HG03139 (cell line): ENCODE data around the gene EYA2.

Experiments
- ATAC-seq: cut with Tn5 transposase; IDR thresholded peaks from one replicate; pipeline ENCODE4 v1.9.1; 2021; ENCODE audit not compliant: unreplicated experiment

EYA2 gene

GRCh38 chr20:46999801-47000465, 105.3 kb downstream of the EYA2 start:
- ATAC-seq = no peak

- no peak for ATAC-seq
Measured at GRCh38 chr20:47003223-47003622, 108.6 kb downstream of the EYA2 start.

DNA sequence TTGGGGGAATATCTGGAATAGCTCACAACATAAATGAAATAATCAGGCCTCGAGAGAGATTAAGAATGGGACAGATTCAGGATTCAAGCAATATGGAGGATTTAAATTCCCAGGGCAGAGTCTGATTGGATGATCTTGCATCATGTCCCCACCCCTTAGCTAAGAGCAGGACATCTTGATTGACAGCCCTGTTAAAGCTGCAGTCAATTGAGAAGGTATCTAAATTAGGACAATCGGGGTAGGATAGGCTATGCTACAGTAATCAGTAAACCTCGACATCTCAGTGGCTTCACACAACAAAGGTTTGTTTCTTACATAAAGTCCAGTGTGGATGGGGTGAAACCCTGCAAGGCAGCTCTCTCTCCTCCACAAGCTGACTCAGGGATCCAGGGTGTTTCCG, 109.5 kb downstream of the EYA2 start:
- ATAC-seq = no peak

GRCh38 chr20:47007826-47008655, 113.4 kb downstream of the EYA2 start:
- no peak for ATAC-seq

DNA sequence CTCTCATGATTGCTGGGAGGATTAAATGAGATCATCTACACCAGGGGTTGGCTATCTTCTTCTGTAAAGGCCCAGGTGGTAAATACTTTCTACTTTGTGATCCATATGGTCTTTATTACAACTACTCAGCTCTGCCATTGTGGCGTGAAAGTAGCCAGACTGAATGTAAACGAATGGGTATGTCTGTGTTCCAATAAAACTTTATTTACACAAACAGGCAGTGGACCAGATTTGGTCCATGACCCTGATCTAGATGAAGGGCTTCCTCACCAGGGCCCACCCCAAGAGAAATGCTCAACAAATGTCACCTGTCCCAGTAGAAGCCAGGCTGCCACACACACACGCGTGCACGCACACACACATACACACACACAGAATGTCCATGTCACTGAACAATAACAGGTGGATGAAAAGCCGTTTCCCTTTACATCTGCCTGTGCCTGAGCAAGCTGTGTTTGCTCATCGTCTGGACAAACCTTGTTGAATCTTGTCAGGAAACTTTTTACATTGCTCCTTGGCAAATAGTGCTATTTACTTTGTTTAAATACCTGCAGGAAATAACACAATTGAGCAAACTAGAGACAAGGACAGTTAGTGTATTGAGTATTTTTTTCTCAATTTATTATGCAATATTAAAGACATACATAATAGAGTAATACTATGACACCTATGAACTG, 114.3 kb downstream of the EYA2 start:
- no peak for ATAC-seq

DNA sequence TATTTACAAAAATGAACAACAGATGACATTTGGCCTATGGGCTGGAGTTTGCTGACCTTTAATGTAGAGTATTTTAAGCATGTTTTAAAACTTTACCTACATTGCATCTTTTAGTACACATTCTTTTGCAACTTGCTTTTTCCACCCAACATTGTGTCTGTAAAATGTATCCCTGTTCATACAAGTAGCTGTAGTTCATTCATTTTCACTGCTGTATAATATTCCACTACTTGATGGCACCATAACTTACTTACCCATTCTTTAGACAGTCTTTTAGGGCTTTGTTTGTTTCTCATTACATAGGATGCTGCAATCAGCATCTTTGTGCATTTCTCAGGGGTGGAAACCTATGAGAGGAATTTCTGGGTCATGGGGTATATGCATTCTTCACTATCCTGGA, 115.1 kb downstream of the EYA2 start:
- ATAC-seq = no peak

DNA sequence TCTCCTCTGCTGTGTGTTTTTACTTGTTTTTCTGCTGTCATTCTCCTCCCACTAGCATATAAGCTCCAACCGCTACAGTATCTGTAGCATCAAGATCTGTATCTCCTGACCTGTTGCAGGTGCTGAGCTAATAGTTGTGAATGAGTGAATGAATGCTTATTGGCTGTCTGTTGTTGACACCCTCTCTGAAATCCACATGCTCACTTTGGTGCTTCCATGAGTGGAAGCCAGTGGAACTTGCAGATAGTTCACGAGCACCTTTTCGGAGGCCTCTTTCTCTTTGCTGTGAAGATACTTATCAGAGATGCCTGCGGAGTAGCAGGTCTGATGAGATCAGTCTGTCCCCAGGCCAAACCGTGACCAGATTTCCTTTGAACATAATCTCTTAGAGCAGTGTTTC, 117.3 kb downstream of the EYA2 start:
- no peak for ATAC-seq

- ATAC-seq = no peak
Measured at GRCh38 chr20:47013606-47014005, 119.0 kb downstream of the EYA2 start.

DNA sequence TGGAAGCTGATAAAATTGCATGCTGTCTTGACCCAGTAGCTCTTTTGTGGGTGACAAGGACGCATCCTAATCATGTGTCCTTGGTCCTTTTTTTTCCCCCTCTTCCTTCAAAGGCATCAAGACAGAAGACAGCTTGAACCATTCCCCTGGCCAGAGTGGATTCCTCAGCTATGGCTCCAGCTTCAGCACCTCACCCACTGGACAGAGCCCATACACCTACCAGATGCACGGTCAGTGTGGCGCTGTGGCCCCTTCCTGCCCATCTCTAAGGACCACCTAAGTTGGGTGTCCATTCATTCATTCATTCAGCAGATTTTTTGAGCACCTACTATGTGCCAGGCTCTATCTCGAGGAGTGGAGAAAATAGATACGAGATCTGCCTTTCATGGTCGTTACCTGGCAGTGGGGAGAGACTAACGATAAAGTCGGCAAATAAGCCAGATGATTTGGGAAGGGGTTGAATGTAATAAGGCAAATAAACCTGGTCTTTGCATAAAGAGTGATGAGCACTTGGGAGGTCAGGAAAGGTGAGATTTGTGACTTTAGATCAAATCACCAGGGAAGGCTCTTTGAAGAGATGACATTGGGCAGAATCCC, 121.5 kb downstream of the EYA2 start:
- no peak for ATAC-seq

GRCh38 chr20:47018381-47018780, 123.7 kb downstream of the EYA2 start:
- ATAC-seq = no peak

GRCh38 chr20:47019121-47019824, 124.6 kb downstream of the EYA2 start:
- no peak for ATAC-seq

DNA sequence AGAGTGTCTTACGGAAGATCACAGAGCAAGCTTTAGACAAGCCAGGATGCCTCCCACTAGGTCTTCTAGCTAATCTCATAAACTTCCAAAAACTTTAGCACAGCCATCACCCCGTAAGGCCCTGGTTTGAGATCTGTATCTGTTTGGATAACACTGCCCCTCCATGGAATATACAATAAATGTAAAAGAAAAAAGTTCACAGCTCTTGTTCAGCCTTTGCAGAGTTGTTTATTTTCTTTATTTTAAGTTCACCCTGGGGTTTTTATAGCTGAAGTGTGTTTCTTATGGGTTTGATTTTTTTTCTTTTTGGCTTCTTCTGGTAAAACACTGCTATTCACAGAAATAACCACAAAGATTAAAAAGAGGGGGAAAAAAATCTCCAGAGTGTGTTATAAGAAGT, 125.6 kb downstream of the EYA2 start:
- no peak for ATAC-seq

DNA sequence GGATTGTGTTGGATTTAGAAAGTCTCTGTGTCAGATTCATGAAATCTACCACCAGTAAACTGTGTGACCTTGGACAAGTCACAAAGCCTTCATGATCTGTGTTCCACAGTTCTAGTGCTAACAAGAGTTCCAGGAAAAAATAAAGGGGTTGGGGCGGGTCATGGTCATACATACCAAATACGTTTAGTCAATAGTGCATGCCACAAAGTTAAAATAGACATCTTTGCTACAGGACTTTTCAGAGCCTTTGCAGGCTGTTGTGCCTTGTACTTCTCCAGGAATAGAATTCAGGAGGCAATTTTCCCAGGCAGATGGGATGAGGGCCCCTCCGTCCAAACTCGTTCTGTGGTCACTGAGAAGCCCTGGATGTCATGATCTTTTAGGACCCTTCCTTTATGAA, 127.2 kb downstream of the EYA2 start:
- ATAC-seq = no peak

GRCh38 chr20:47024461-47024937, 129.9 kb downstream of the EYA2 start:
- ATAC-seq = no peak

DNA sequence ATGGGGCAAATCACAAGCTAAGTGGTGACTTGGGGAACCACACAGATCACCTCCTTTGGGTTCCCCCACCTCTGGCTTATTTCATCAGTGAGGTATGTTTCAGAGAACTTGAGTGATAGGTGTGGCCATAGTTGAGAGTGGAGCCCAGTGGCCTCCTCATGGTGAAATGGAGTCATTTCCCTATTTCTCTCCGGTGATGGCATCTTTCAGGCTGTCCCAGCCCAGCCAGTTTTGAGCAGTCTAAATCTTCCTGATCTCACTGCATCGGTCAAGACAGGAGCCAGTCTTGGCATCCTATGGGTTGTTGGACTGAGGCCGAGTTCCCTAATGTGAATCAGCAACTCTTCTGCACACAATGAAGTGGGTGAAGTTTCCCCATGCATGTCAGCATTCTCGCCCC, 132.4 kb downstream of the EYA2 start:
- no peak for ATAC-seq

- no peak for ATAC-seq
Measured at GRCh38 chr20:47027456-47027855, 132.8 kb downstream of the EYA2 start.

DNA sequence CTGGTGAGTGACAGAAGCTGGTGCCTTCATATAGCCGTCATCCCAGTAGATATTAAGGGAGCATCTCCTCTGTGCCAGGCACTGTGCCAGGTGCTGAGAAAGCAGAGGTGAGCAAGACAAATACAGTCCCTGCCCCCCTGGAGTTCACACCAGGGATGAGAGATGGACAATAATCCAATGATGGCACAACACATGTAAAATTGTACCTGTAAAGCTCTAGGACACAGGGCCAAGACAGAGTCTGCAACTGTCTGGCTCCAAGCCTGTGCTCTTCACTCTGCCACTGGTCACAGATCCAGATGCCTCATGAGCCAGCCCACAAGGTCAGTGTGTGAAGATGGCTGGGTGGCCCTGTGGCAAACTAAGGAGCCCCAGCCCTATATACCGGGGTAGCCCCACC, 133.8 kb downstream of the EYA2 start:
- no peak for ATAC-seq

DNA sequence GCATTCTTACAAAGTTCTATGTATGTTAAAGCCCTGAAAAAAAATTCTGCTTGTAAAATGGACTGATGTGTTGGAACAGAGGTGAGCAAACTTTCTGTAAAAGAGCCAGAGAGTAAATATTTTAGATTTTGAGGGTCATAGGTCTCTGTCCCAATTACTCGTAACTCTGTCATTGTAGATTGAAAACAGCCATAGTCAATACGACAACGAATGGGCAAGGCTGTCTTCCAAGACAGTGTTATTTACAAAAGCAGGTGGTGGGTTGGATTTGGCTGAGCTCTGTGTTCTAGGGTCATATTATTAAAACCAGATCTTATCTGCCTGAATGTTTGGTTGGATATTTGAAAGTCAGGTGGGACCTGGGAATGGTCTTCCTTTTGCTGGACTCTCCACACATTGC, 135.2 kb downstream of the EYA2 start:
- ATAC-seq = no peak

GRCh38 chr20:47030271-47030810, 135.7 kb downstream of the EYA2 start:
- ATAC-seq = no peak

DNA sequence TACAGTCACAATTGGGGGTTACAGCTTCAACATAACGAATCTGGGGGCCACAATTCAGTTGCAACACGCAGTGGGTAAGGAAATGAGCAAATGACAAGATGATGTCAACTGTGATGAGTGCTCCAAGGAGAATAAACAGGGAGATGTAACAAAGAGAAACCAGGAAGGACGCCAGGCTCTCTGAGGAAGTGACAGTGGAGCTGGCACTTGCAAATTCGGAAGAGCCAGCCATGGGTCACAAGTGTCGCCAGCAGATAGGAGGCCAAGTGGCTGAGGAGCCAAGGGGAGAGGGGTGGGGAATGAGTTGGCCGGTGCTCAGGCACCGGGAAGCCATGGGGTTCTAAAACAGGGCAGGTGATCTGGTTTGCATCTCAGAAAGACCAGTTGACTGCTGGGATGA, 136.4 kb downstream of the EYA2 start:
- no peak for ATAC-seq

GRCh38 chr20:47031821-47032220, 137.2 kb downstream of the EYA2 start:
- no peak for ATAC-seq
